Adrenal gland (tissue), 5 donors: ENCODE results near the gene EPB41L4B.

Experiments used
- POLR2A ChIP-seq, 2 donors: fragments of 450-650 bp; IDR thresholded peaks; one replicate each; pipeline ENCODE4 v1.6.1; 2017; ENCODE audit warnings: antibody characterized with exemption in 2 of 2, mild to moderate bottlenecking in 2 of 2, moderate library complexity in 1 of 2
- TF ChIP-seq, protein P1 (sequence below), 6 experiments: fragments of 450-650 bp in 4 of 6; fragments of 200-600 bp in 2 of 6; sonication (generic) in 1 of 6; IDR thresholded peaks; 1 replicate in 5 of 6; 2 replicates in 1 of 6; pipeline versions ENCODE4 v1.5.1 to v1.8.0; 2016 to 2021; ENCODE audit warnings: antibody characterized with exemption in 6 of 6, mild to moderate bottlenecking in 2 of 6, moderate library complexity in 1 of 6
- donor health status: DM: no; HTN: no; CAD: no.

DNA sequence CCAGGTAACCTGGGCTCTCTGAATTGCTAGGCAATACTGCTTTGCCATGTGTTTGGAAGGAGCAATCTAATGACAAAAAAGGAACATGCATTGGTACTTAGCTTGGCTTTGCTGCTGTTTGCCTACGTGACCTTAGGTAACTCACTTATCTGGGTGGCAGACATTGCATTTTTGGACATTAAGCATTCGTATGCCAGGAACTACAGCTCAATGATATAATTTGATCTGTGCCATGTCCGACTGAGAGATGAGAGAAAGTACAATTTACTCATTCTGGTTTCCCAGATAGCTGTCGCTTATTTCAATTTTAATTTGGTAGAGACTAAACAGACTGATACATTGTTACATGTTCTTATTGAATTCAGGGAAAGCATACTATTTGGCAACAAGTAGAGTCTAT is 90.6 kb downstream of the EPB41L4B start:
- TF ChIP-seq, protein P1, sequence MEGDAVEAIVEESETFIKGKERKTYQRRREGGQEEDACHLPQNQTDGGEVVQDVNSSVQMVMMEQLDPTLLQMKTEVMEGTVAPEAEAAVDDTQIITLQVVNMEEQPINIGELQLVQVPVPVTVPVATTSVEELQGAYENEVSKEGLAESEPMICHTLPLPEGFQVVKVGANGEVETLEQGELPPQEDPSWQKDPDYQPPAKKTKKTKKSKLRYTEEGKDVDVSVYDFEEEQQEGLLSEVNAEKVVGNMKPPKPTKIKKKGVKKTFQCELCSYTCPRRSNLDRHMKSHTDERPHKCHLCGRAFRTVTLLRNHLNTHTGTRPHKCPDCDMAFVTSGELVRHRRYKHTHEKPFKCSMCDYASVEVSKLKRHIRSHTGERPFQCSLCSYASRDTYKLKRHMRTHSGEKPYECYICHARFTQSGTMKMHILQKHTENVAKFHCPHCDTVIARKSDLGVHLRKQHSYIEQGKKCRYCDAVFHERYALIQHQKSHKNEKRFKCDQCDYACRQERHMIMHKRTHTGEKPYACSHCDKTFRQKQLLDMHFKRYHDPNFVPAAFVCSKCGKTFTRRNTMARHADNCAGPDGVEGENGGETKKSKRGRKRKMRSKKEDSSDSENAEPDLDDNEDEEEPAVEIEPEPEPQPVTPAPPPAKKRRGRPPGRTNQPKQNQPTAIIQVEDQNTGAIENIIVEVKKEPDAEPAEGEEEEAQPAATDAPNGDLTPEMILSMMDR (IDR thresholded peaks at IDR 0.05) = no peak
- TF ChIP-seq POLR2A (IDR thresholded peaks at IDR 0.05) = no peak
